Fibroblast of villous mesenchyme (primary cell): Measurements from ENCODE around the gene PTPRN2. TPM values are rescaled to one million over a fixed set of nuclear protein-coding genes. Genes with fewer than 3 reads are reported as not detected.
A peak's percentile ranks its signal among the peaks of the same experiment; 100 is the strongest.

Experiments
- DNase-seq: peaks from one replicate; pipeline ENCODE4 v3.0.0-alpha.2; 2010; ENCODE audit warnings: low read depth
- H3K4me3 ChIP-seq: 2 replicates; pipeline ENCODE4 v1.5.1; 2011; ENCODE audit warnings: low read depth, mild to moderate bottlenecking, low read length
- CTCF ChIP-seq: IDR thresholded peaks from 2 replicates; pipeline ENCODE4 v1.5.1; 2012; ENCODE audit warnings: low read depth, mild to moderate bottlenecking, low read length; ENCODE audit not compliant: insufficient read depth
- total RNA-seq: library from RNA; depleted of rRNA; stranded (reverse); fragments of >200 nt; gene quantifications from 2 replicates; pipeline ENCODE4 v1.2.3, GENCODE V29; 2012

PTPRN2 gene
- total RNA-seq, 1 donor, result not detected

- DNase-seq, result no peak
- H3K4me3 ChIP-seq, result no peak overlapping the region
- TF ChIP-seq CTCF, result no peak
These were observed 893.9 kb downstream of the PTPRN2 start for GRCh38 chr7:157693521-157694375.

- H3K4me3 ChIP-seq, result no peak overlapping the region
- DNase-seq, result no peak
- TF ChIP-seq CTCF, result no peak
These were observed 894.5 kb downstream of the PTPRN2 start for GRCh38 chr7:157693071-157693520.

- H3K4me3 ChIP-seq, result no peak overlapping the region
- TF ChIP-seq CTCF, result no peak
- no peak for DNase-seq
These were observed 895.1 kb downstream of the PTPRN2 start for GRCh38 chr7:157692460-157693011.

DNA sequence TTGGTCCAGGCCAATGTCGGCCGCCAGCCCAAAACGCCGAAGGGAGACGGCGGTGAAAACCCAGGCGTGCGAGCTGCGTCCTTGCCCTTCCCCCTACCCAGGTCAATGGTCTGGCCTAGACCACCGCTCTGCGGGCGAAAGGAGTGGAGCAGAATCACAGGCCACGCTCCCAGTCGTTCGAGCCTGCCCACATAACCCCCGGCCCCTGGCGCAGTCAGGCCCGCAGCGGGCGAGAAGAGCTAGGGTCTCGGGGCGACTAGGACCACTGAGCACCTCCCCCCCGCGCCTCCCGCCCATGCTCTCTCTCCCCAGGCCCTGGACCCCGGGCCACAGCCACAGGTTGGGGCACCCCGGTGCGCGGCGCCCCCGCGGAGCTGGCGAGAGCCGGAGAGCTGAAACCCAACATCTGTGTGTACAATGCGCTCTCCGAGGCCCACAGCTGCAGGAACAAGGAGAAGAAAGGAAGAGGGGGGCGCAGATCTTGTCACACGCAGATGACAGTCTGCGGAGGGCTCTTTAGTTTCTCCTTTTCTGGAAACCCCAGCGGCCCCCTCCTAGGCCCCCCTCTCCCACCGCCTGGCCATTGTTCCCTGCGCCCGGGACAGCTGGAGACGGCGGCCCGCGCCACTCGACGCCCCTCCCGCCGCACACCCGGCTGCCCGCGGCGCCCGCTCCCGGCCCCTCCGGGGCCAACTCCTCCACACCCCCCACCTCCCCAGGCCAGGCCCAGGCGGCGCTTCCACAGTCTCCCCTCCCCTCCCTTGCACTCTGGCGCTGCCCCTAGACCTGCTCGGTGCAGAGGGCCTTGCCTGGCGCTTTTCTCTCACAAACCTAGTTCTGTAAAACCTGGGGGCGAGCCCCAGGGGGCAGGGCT lies 895.8 kb downstream of the PTPRN2 start:
- no peak overlapping the region for H3K4me3 ChIP-seq
- no peak for DNase-seq
- no peak for TF ChIP-seq CTCF

GRCh38 chr7:157690833-157691585 lies 896.6 kb downstream of the PTPRN2 start:
- no peak for TF ChIP-seq CTCF
- no peak overlapping the region for H3K4me3 ChIP-seq
- DNase-seq, result peak; percentile 31

DNA sequence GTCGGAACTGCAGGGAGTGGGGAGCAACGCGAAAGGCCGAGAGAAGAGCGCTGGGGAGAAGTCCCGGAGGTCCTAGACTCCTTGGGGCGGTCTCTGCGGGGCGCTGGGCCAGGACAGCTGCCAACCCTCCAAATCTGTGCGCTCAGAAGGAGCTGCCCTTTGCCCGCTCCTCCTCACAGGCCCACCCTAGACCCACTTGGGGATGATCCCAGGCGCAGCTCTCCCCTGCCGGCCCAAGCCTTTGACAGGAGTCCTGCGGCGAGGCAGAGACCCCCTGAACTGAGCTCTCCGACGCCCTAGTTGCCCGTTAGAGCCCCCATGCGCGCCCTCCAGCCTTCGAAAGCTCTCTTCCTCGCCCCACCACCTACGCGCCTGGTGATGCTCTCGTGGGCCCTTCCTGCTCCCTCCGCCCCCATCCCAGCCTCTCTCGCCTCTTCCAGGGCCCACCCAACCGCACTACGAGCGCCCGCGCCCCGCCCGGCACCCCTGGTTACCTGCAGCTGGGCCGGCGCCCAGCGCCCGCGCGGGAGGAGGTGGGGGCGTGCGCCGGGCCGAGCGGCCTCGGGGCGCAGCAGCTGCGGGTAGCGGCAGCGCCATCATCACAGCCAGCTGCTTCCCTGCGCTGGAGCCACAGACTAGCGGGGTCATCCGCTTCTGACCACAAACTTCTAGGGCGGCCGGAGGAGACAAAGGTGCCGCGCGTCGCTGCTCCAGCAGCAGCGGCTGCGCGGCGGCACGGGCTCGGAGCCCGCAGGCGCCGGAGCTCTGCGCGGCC lies 897.4 kb downstream of the PTPRN2 start:
- no peak for DNase-seq
- no peak overlapping the region for H3K4me3 ChIP-seq
- TF ChIP-seq CTCF, result no peak
